Neural progenitor cell (in vitro differentiated cells): ENCODE data around the gene NOP53.
"Not testable (repeated sequence)": the region's sequence is repeated elsewhere in the genome, so short reads cannot be mapped to it uniquely, and the experiment has no call there.

Experiments
- EZH2phosphoT487 ChIP-seq: fragments of 200-600 bp; sonication (generic); IDR thresholded peaks from 2 replicates; pipeline ENCODE4 v1.6.1; 2017; ENCODE audit warnings: antibody characterized with exemption
- TF ChIP-seq, protein P1 (sequence below): fragments of 200-600 bp; sonication (generic); IDR thresholded peaks from 2 replicates; pipeline ENCODE4 v1.5.1; 2017; ENCODE audit warnings: antibody characterized with exemption, mild to moderate bottlenecking

- TF ChIP-seq, protein P1, sequence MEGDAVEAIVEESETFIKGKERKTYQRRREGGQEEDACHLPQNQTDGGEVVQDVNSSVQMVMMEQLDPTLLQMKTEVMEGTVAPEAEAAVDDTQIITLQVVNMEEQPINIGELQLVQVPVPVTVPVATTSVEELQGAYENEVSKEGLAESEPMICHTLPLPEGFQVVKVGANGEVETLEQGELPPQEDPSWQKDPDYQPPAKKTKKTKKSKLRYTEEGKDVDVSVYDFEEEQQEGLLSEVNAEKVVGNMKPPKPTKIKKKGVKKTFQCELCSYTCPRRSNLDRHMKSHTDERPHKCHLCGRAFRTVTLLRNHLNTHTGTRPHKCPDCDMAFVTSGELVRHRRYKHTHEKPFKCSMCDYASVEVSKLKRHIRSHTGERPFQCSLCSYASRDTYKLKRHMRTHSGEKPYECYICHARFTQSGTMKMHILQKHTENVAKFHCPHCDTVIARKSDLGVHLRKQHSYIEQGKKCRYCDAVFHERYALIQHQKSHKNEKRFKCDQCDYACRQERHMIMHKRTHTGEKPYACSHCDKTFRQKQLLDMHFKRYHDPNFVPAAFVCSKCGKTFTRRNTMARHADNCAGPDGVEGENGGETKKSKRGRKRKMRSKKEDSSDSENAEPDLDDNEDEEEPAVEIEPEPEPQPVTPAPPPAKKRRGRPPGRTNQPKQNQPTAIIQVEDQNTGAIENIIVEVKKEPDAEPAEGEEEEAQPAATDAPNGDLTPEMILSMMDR: not testable (repeated sequence)
- TF ChIP-seq EZH2phosphoT487: not testable (repeated sequence)
These were observed 57.8 kb downstream of the NOP53 start for GRCh38 chr19:47803148-47803547.
